Lower leg skin (tissue), 4 donors: ENCODE data around the gene HTD2. TPM values are rescaled to one million over a fixed set of nuclear protein-coding genes. Genes with fewer than 3 reads are reported as not detected.
"Not testable (repeated sequence)": the region's sequence is repeated elsewhere in the genome, so short reads cannot be mapped to it uniquely, and the experiment has no call there.

Experiments used
- DNase-seq, 2 donors: peaks; one replicate each; pipeline ENCODE4 v3.0.0-alpha.2; 2019; ENCODE audit warnings: low spot score in 2 of 2
- H3K4me3 ChIP-seq: fragments of 200-600 bp; sonication (generic); 2 replicates; pipeline ENCODE4 v1.5.1; 2017; ENCODE audit warnings: mild to moderate bottlenecking, low read depth; ENCODE audit not compliant: poor library complexity, severe bottlenecking
- CTCF ChIP-seq, 3 donors: fragments of 450-650 bp; IDR thresholded peaks; one replicate each; pipeline ENCODE4 v1.5.1; 2016; ENCODE audit warnings: antibody characterized with exemption in 3 of 3, mild to moderate bottlenecking in 3 of 3, moderate library complexity in 2 of 3
- POLR2A ChIP-seq, 2 donors: fragments of 450-650 bp; IDR thresholded peaks; one replicate each; pipeline ENCODE4 v1.6.1; 2016 to 2017; ENCODE audit warnings: antibody characterized with exemption in 2 of 2, mild to moderate bottlenecking in 1 of 2, moderate library complexity in 1 of 2
- WGBS, 2 donors: methylation state at CpG; one replicate each; pipeline ENCODE4 v1.1.5; 2018; 5-methylcytosine and 5-hydroxymethylcytosine counted together
- intact Hi-C: fragments of 100-400 bp; cut with DNase I; formaldehyde crosslinking; loops from one replicate; pipeline ENCODE4 v1.15.0; 2023; ENCODE audit warnings: low total_unique reads
- total RNA-seq, 4 donors: library from RNA; depleted of rRNA; stranded (reverse); fragments of >200 nt; gene quantifications; one replicate each; pipeline ENCODE4 v1.1.0, GENCODE V29; 2016

The HTD2 gene
- total RNA-seq, 4 donors from 2014 or later, result 9.5 to 17.7 (median 12.7) TPM

GRCh38 chr3:58334013-58334321 lies 27.6 kb downstream of the HTD2 start:
- no peak overlapping the region for H3K4me3 ChIP-seq
- DNase-seq, result no peak
- intact Hi-C loops, result loop anchor here (5.0 kb wide), 1 partner anchor 78 kb away; no protein-coding TSS in a partner anchor
- WGBS, 2 donors, result 18 to 24% methylated on average over 4 of the region's 4 CpGs
- TF ChIP-seq POLR2A (IDR thresholded peaks at IDR 0.05) (no peak), CTCF (IDR thresholded peaks at IDR 0.05) (no peak)

GRCh38 chr3:58334506-58334884 lies 28.2 kb downstream of the HTD2 start:
- DNase-seq, result no peak
- WGBS, 2 donors, result 46 to 60% methylated on average over 1 of the region's 1 CpG
- no peak for TF ChIP-seq CTCF (IDR thresholded peaks at IDR 0.05)
- no peak for TF ChIP-seq POLR2A (IDR thresholded peaks at IDR 0.05)
- H3K4me3 ChIP-seq, result no peak overlapping the region
- intact Hi-C loops, result loop anchor here (5.0 kb wide), 1 partner anchor 78 kb away; no protein-coding TSS in a partner anchor

- TF ChIP-seq CTCF (IDR thresholded peaks at IDR 0.05) (no peak), POLR2A (IDR thresholded peaks at IDR 0.05) (no peak)
- H3K4me3 ChIP-seq, result no peak overlapping the region
- intact Hi-C loops, result no loop called here
- WGBS, 2 donors, result 14 to 23% methylated on average over 1 of the region's 1 CpG
- DNase-seq, result no peak
Observed at GRCh38 chr3:58335652-58335947, 29.3 kb downstream of the HTD2 start.

GRCh38 chr3:58336135-58336882 lies 30.0 kb downstream of the HTD2 start:
- DNase-seq, result no peak
- 93 to 96% methylated on average over 3 of the region's 3 CpGs for WGBS, 2 donors
- no peak overlapping the region for H3K4me3 ChIP-seq
- TF ChIP-seq CTCF (IDR thresholded peaks at IDR 0.05) (no peak), POLR2A (IDR thresholded peaks at IDR 0.05) (no peak)
- intact Hi-C loops, result no loop called here

GRCh38 chr3:58337190-58337589 lies 30.9 kb downstream of the HTD2 start:
- TF ChIP-seq CTCF (IDR thresholded peaks at IDR 0.05), result no peak
- no peak for TF ChIP-seq POLR2A (IDR thresholded peaks at IDR 0.05)
- 96 to 100% methylated on average over 1 of the region's 1 CpG for WGBS, 2 donors
- intact Hi-C loops, result no loop called here

GRCh38 chr3:58339146-58339545 lies 32.8 kb downstream of the HTD2 start:
- intact Hi-C loops, result not testable (repeated sequence)
- WGBS, 2 donors, result 89 to 93% methylated on average over 12 of the region's 12 CpGs

More at GRCh38 chr3:58337190-58337589, 30.9 kb downstream of the HTD2 start:
- no peak overlapping the region for H3K4me3 ChIP-seq
- DNase-seq, result no peak

More at GRCh38 chr3:58339146-58339545, 32.8 kb downstream of the HTD2 start:
- not testable (repeated sequence) for DNase-seq, H3K4me3 ChIP-seq
